Skin of body (tissue), 3 donors: ENCODE results near the gene MTURN. TPM values are rescaled to one million over a fixed set of nuclear protein-coding genes. Genes with fewer than 3 reads are reported as not detected.

Source experiments
- DNase-seq: peaks from one replicate; lab custom pipeline; 2025; lab: John Stamatoyannopoulos, UW
- small RNA-seq: library from RNA; depleted of rRNA; stranded (forward); fragments of <200 nt; gene quantifications from one replicate; pipeline ENCODE3, GENCODE V24; 2014; ENCODE audit warnings: low replicate concordance
- total RNA-seq: library from RNA; depleted of rRNA; stranded (reverse); fragments of >200 nt; gene quantifications from one replicate; pipeline ENCODE4 v1.2.3, GENCODE V29; 2014

Gene MTURN
- total RNA-seq, 1 donor from 2014 or later, result 52.5 TPM

- DNase-seq, result no peak
These were observed 67.9 kb downstream of the MTURN start for GRCh38 chr7:30202671-30203070.

GRCh38 chr7:30206491-30206890 is 71.7 kb downstream of the MTURN start:
- no peak for DNase-seq

- no peak for DNase-seq
These were observed 72.2 kb downstream of the MTURN start for GRCh38 chr7:30206942-30207341.

- DNase-seq, result no peak
These were observed 72.6 kb downstream of the MTURN start for GRCh38 chr7:30207376-30207775.

GRCh38 chr7:30209951-30210350 is 75.2 kb downstream of the MTURN start:
- no peak for DNase-seq

Small RNA genes within 50 kb of the gene (small RNA-seq; reads per million reads assigned to genes)
- gene RPS27P16, result not detected

Other genes with a start within 250 kb of the MTURN start
- 29.2 TPM for gene SCRN1, start 145.2 kb upstream of the MTURN start, total RNA-seq
- 30.4 TPM for gene FKBP14, start 108.3 kb upstream of the MTURN start, total RNA-seq
- 13.9 TPM for gene PLEKHA8, start 106.6 kb upstream of the MTURN start, total RNA-seq
- 18.8 TPM for gene ZNRF2, start 149.6 kb downstream of the MTURN start, total RNA-seq